ENCODE measurements around the gene ADO.

ADO gene

GRCh38 chr10:62805231-62806099, 945 bp downstream of the ADO start:
- peaks cover 13 to 33% of the 10 kb centered on the region in 2 donors for H3K36me3 Mint-ChIP-seq
- no peaks in the 10 kb centered on the region for H3K9me3 Mint-ChIP-seq
- peak overlapping the region; percentile 87 to 94 for H3K4me3 Mint-ChIP-seq
- H3K4me1 Mint-ChIP-seq, result peaks cover 17 to 41% of the 10 kb centered on the region in 2 donors
- ATAC-seq (replicated peaks) (no peak), DNase-seq (no peak)
- H3K27ac Mint-ChIP-seq, result peak overlapping the region; percentile 96
- H3K27me3 Mint-ChIP-seq, result no peaks in the 10 kb centered on the region

GRCh38 chr10:62806251-62806650, 1.7 kb downstream of the ADO start:
- H3K4me3 Mint-ChIP-seq, result peak overlapping the region; percentile 87 to 94
- no peaks in the 10 kb centered on the region for H3K27me3 Mint-ChIP-seq
- H3K36me3 Mint-ChIP-seq, result peaks cover 15 to 37% of the 10 kb centered on the region in 2 donors
- peaks cover 23 to 49% of the 10 kb centered on the region in 2 donors for H3K4me1 Mint-ChIP-seq
- DNase-seq, result no peak
- no peak for ATAC-seq (replicated peaks)
- no peaks in the 10 kb centered on the region for H3K9me3 Mint-ChIP-seq
- H3K27ac Mint-ChIP-seq, result no peak overlapping the region

- peaks cover 46 to 82% of the 10 kb centered on the region in 2 donors for H3K4me1 Mint-ChIP-seq
- ATAC-seq (replicated peaks) (no peak), DNase-seq (no peak)
- peak overlapping the region in 1 of 2 donors; percentile 13 for H3K4me3 Mint-ChIP-seq
- peaks cover 42 to 64% of the 10 kb centered on the region in 2 donors for H3K36me3 Mint-ChIP-seq
- no peaks in the 10 kb centered on the region for H3K27me3 Mint-ChIP-seq
- peak overlapping the region; percentile 79 for H3K27ac Mint-ChIP-seq
- no peaks in the 10 kb centered on the region for H3K9me3 Mint-ChIP-seq
These were observed 5.8 kb downstream of the ADO start for GRCh38 chr10:62810156-62810902.

GRCh38 chr10:62811159-62811875, 6.8 kb downstream of the ADO start:
- peaks cover 0 to 3% of the 10 kb centered on the region in 2 donors for H3K27me3 Mint-ChIP-seq
- H3K27ac Mint-ChIP-seq, result peak overlapping the region; percentile 86
- DNase-seq (peak; percentile 79), ATAC-seq (replicated peaks) (peak; percentile 69 to 75)
- peak overlapping the region; percentile 31 to 67 for H3K4me3 Mint-ChIP-seq
- H3K4me1 Mint-ChIP-seq, result peaks cover 48 to 88% of the 10 kb centered on the region in 2 donors
- no peaks in the 10 kb centered on the region for H3K9me3 Mint-ChIP-seq
- H3K36me3 Mint-ChIP-seq, result peaks cover 48 to 70% of the 10 kb centered on the region in 2 donors

- peak overlapping the region; percentile 90 to 99 for H3K4me3 Mint-ChIP-seq
- peaks cover 0 to 3% of the 10 kb centered on the region in 2 donors for H3K27me3 Mint-ChIP-seq
- DNase-seq, result no peak
- H3K27ac Mint-ChIP-seq, result peak overlapping the region; percentile 78
- H3K4me1 Mint-ChIP-seq, result peaks cover 48 to 86% of the 10 kb centered on the region in 2 donors
- peaks cover 42 to 66% of the 10 kb centered on the region in 2 donors for H3K36me3 Mint-ChIP-seq
- ATAC-seq (replicated peaks), result no peak
- H3K9me3 Mint-ChIP-seq, result no peaks in the 10 kb centered on the region
These were observed 8.3 kb downstream of the ADO start for GRCh38 chr10:62812672-62813439.

GRCh38 chr10:62813453-62813852, 8.9 kb downstream of the ADO start:
- ATAC-seq (replicated peaks) (no peak), DNase-seq (no peak)
- peak overlapping the region; percentile 91 for H3K27ac Mint-ChIP-seq
- H3K9me3 Mint-ChIP-seq, result no peaks in the 10 kb centered on the region
- H3K4me3 Mint-ChIP-seq, result peak overlapping the region; percentile 90 to 99
- peaks cover 50 to 85% of the 10 kb centered on the region in 2 donors for H3K4me1 Mint-ChIP-seq
- H3K36me3 Mint-ChIP-seq, result peaks cover 39 to 65% of the 10 kb centered on the region in 2 donors
- peaks cover 0 to 3% of the 10 kb centered on the region in 2 donors for H3K27me3 Mint-ChIP-seq

GRCh38 chr10:62813981-62814380, 9.5 kb downstream of the ADO start:
- Mint-ChIP-seq H3K27me3 (peaks cover 0 to 3% of the 10 kb centered on the region in 2 donors), H3K9me3 (no peaks in the 10 kb centered on the region), H3K4me3 (peak overlapping the region; percentile 90 to 99), H3K27ac (peak overlapping the region; percentile 91), H3K36me3 (peaks cover 39 to 60% of the 10 kb centered on the region in 2 donors), H3K4me1 (peaks cover 47 to 85% of the 10 kb centered on the region in 2 donors)
- ATAC-seq (replicated peaks) (no peak), DNase-seq (no peak)

- ATAC-seq (replicated peaks), result no peak
These were observed 10.3 kb downstream of the ADO start for GRCh38 chr10:62814756-62815380.

GRCh38 chr10:62815381-62816075, 11.0 kb downstream of the ADO start:
- Mint-ChIP-seq H3K27me3 (peaks cover 7 to 8% of the 10 kb centered on the region in 2 donors), H3K36me3 (peaks cover 38 to 56% of the 10 kb centered on the region in 2 donors), H3K27ac (peak overlapping the region; percentile 99), H3K4me3 (peak overlapping the region; percentile 90 to 99), H3K9me3 (no peaks in the 10 kb centered on the region), H3K4me1 (peaks cover 46 to 81% of the 10 kb centered on the region in 2 donors)
- DNase-seq (no peak), ATAC-seq (replicated peaks) (no peak)

More at GRCh38 chr10:62814756-62815380, 10.3 kb downstream of the ADO start:
- Mint-ChIP-seq H3K27me3 (peaks cover 7% of the 10 kb centered on the region in 2 donors), H3K4me3 (peak overlapping the region; percentile 90 to 99), H3K4me1 (peaks cover 47 to 84% of the 10 kb centered on the region in 2 donors), H3K27ac (peak overlapping the region; percentile 99), H3K36me3 (peaks cover 39 to 58% of the 10 kb centered on the region in 2 donors), H3K9me3 (no peaks in the 10 kb centered on the region)
- DNase-seq, result no peak

GRCh38 chr10:62816076-62816330, 11.5 kb downstream of the ADO start:
- H3K4me3 Mint-ChIP-seq, result peak overlapping the region; percentile 90 to 99
- peak overlapping the region; percentile 99 for H3K27ac Mint-ChIP-seq
- H3K9me3 Mint-ChIP-seq, result no peaks in the 10 kb centered on the region
- H3K27me3 Mint-ChIP-seq, result peaks cover 10 to 13% of the 10 kb centered on the region in 2 donors
- peaks cover 36 to 53% of the 10 kb centered on the region in 2 donors for H3K36me3 Mint-ChIP-seq
- ATAC-seq (replicated peaks) (no peak), DNase-seq (no peak)
- peaks cover 42 to 77% of the 10 kb centered on the region in 2 donors for H3K4me1 Mint-ChIP-seq

GRCh38 chr10:62816331-62817120, 12.0 kb downstream of the ADO start, which contains the start of gene EGR2:
Gene EGR2 (minus strand): TSS chr10:62816366. CDS start chr10:62816029, 337 bp downstream.
- DNase-seq (peak; percentile 95), ATAC-seq (replicated peaks) (peak; percentile 71 to 77)
- Mint-ChIP-seq H3K4me1 (peaks cover 38 to 71% of the 10 kb centered on the region in 2 donors), H3K9me3 (no peaks in the 10 kb centered on the region), H3K27me3 (peaks cover 12 to 15% of the 10 kb centered on the region in 2 donors), H3K27ac (peak within 1 kb of the TSS; percentile 99), H3K4me3 (peak within 1 kb of the TSS; percentile 90 to 99), H3K36me3 (peaks cover 36 to 52% of the 10 kb centered on the region in 2 donors)
